Smooth muscle cell (in vitro differentiated cells): Measurements from ENCODE around the gene DMD. TPM values are rescaled to one million over a fixed set of nuclear protein-coding genes. Genes with fewer than 3 reads are reported as not detected.

Source experiments
- DNase-seq: peaks from one replicate; lab custom pipeline; 2025; ENCODE audit not compliant: unreplicated experiment; lab: John Stamatoyannopoulos, UW
- H2AFZ ChIP-seq: fragments of 200-600 bp; sonication (generic); 2 replicates; pipeline ENCODE4 v1.6.0; 2016; ENCODE audit warnings: antibody characterized with exemption, low read depth, mild to moderate bottlenecking
- H3F3A ChIP-seq: fragments of 200-600 bp; sonication (generic); 2 replicates; pipeline ENCODE4 v1.6.0; 2017; ENCODE audit warnings: antibody characterized with exemption, low read depth
- H3K27ac ChIP-seq: fragments of 200-600 bp; sonication (generic); 2 replicates; pipeline ENCODE4 v1.5.1; 2016; ENCODE audit warnings: low read depth, mild to moderate bottlenecking
- H3K27me3 ChIP-seq: fragments of 200-600 bp; sonication (generic); 2 replicates; pipeline ENCODE4 v1.6.1; 2016; ENCODE audit warnings: low read depth, mild to moderate bottlenecking
- H3K36me3 ChIP-seq: fragments of 200-600 bp; sonication (generic); 2 replicates; pipeline ENCODE4 v1.5.1; 2016; ENCODE audit warnings: low read depth
- H3K4me1 ChIP-seq: fragments of 200-600 bp; sonication (generic); 2 replicates; pipeline ENCODE4 v1.5.1; 2016; ENCODE audit warnings: low read depth
- H3K4me2 ChIP-seq: fragments of 200-600 bp; sonication (generic); 2 replicates; pipeline ENCODE4 v1.6.0; 2016; ENCODE audit warnings: mild to moderate bottlenecking
- H3K4me3 ChIP-seq: fragments of 200-600 bp; sonication (generic); 2 replicates; pipeline ENCODE4 v1.5.1; 2016; ENCODE audit warnings: mild to moderate bottlenecking
- H3K79me2 ChIP-seq: fragments of 200-600 bp; sonication (generic); 2 replicates; pipeline ENCODE4 v1.6.0; 2016; ENCODE audit warnings: low read depth, mild to moderate bottlenecking
- H3K9ac ChIP-seq: fragments of 200-600 bp; sonication (generic); 2 replicates; pipeline ENCODE4 v1.6.0; 2016; ENCODE audit warnings: low read depth
- H3K9me3 ChIP-seq: fragments of 200-600 bp; sonication (generic); replicated peaks from 2 replicates; pipeline ENCODE4 v1.5.1; 2016; ENCODE audit warnings: low read depth
- H4K20me1 ChIP-seq: fragments of 200-600 bp; sonication (generic); 2 replicates; pipeline ENCODE4 v1.6.0; 2016; ENCODE audit warnings: low read depth
- CTCF ChIP-seq: fragments of 200-600 bp; sonication (generic); IDR thresholded peaks from 2 replicates; pipeline ENCODE4 v1.5.1; 2017; ENCODE audit warnings: borderline replicate concordance, mild to moderate bottlenecking, antibody characterized with exemption; ENCODE audit not compliant: insufficient read depth, poor library complexity, severe bottlenecking
- WGBS: methylation state at CpG from one replicate; pipeline ENCODE4 v1.1.7; 2016; ENCODE audit warnings: low lambda C conversion rate; 5-methylcytosine and 5-hydroxymethylcytosine counted together
- polyA plus RNA-seq: library from polyadenylated mRNA; unstranded; fragments of >200 nt; fragmentation: Nextera tagmentation; extraction: Ambion mirVana; gene quantifications from 2 replicates; pipeline ENCODE4 v1.2.1, GENCODE V29; 2016
- total RNA-seq: library from RNA; depleted of rRNA; stranded (reverse); fragments of >200 nt; gene quantifications from 2 replicates; pipeline ENCODE4 v1.2.3, GENCODE V29; 2014

DMD gene
- total and polyA plus RNA-seq, 2 experiments from 2014 or later = 12.3 to 12.6 TPM

GRCh38 chrX:31280580-31280979 is 1930.8 kb downstream of the DMD start:
- H3K36me3 ChIP-seq = no peaks in the 10 kb centered on the region
- no peak for DNase-seq
- no peaks in the 10 kb centered on the region for H3F3A ChIP-seq
- H3K27me3 ChIP-seq = no peaks in the 10 kb centered on the region
- WGBS = 87% methylated on average over 4 of the region's 4 CpGs
- no peak for TF ChIP-seq CTCF
- no peak overlapping the region for H3K4me2 ChIP-seq
- H3K27ac ChIP-seq = no peak overlapping the region
- H3K9ac ChIP-seq = no peak overlapping the region
- no peaks in the 10 kb centered on the region for H3K9me3 ChIP-seq
- no peaks in the 10 kb centered on the region for H3K79me2 ChIP-seq
- no peaks in the 10 kb centered on the region for H4K20me1 ChIP-seq
- H3K4me3 ChIP-seq = no peak overlapping the region
- H2AFZ ChIP-seq = no peak overlapping the region
- H3K4me1 ChIP-seq = no peaks in the 10 kb centered on the region

GRCh38 chrX:31279359-31279758 is 1932.0 kb downstream of the DMD start:
- Histone ChIP-seq H3K4me3 (no peak overlapping the region), H2AFZ (no peak overlapping the region), H3K4me2 (no peak overlapping the region), H3K79me2 (no peaks in the 10 kb centered on the region), H3K9me3 (no peaks in the 10 kb centered on the region), H3K27me3 (no peaks in the 10 kb centered on the region), H3K27ac (no peak overlapping the region), H4K20me1 (no peaks in the 10 kb centered on the region), H3K9ac (no peak overlapping the region), H3F3A (no peaks in the 10 kb centered on the region), H3K36me3 (no peaks in the 10 kb centered on the region), H3K4me1 (no peaks in the 10 kb centered on the region)
- DNase-seq = no peak
- 76% methylated on average over 2 of the region's 2 CpGs for WGBS
- TF ChIP-seq CTCF = peak; percentile 27

GRCh38 chrX:31272472-31272775 is 1938.9 kb downstream of the DMD start:
- H3K4me1 ChIP-seq = peaks cover 9% of the 10 kb centered on the region
- WGBS = 78% methylated on average over 4 of the region's 4 CpGs
- H3K36me3 ChIP-seq = no peaks in the 10 kb centered on the region
- no peaks in the 10 kb centered on the region for H3K79me2 ChIP-seq
- H2AFZ ChIP-seq = no peak overlapping the region
- H3K9me3 ChIP-seq = no peaks in the 10 kb centered on the region
- H3K4me3 ChIP-seq = no peak overlapping the region
- no peak for DNase-seq
- TF ChIP-seq CTCF = no peak
- no peak overlapping the region for H3K27ac ChIP-seq
- H3F3A ChIP-seq = no peaks in the 10 kb centered on the region
- H3K4me2 ChIP-seq = no peak overlapping the region
- H4K20me1 ChIP-seq = no peaks in the 10 kb centered on the region
- H3K27me3 ChIP-seq = no peaks in the 10 kb centered on the region
- no peak overlapping the region for H3K9ac ChIP-seq

- 73% methylated on average over 7 of the region's 7 CpGs for WGBS
- no peak for TF ChIP-seq CTCF
Observed at GRCh38 chrX:31271615-31272471, 1939.5 kb downstream of the DMD start.

More at GRCh38 chrX:31271615-31272471, 1939.5 kb downstream of the DMD start:
- Histone ChIP-seq H3K4me1 (peaks cover 9% of the 10 kb centered on the region), H3K27me3 (no peaks in the 10 kb centered on the region), H2AFZ (no peak overlapping the region), H3K9ac (no peak overlapping the region), H3K27ac (no peak overlapping the region), H3F3A (no peaks in the 10 kb centered on the region), H3K9me3 (no peaks in the 10 kb centered on the region), H3K36me3 (no peaks in the 10 kb centered on the region), H3K4me3 (no peak overlapping the region), H3K79me2 (no peaks in the 10 kb centered on the region), H3K4me2 (no peak overlapping the region), H4K20me1 (no peaks in the 10 kb centered on the region)
- no peak for DNase-seq
